HepG2 (cell line): Measurements from ENCODE around the gene CCSER1. TPM values are rescaled to one million over a fixed set of nuclear protein-coding genes. Genes with fewer than 3 reads are reported as not detected.
"Not testable (repeated sequence)": the region's sequence is repeated elsewhere in the genome, so short reads cannot be mapped to it uniquely, and the experiment has no call there.

Experiments used
- ATAC-seq: fragments of 200-7000 bp; cut with Tn5 transposase; 3 replicates; pipeline ENCODE4 v1.9.1; 2020; ENCODE audit warnings: mild to moderate bottlenecking, moderate library complexity
- BruUV-seq: library from RNA; stranded (reverse); fragments of 400-500 nt; replicated peaks from 2 replicates; lab custom pipeline; 2021; lab: Mats Ljungman, UMichigan
- CTCF ChIA-PET: fragments of 300-600 bp; formaldehyde crosslinking; extraction: SDS; loops from one replicate; lab custom pipeline; 2021; ENCODE audit warnings: low total read pairs, inconsistent platforms, low intra/inter-chr PET ratio; lab: Yijun Ruan, JAX
- POLR2A ChIA-PET: fragments of 350-600 bp; sonication (Branson Sonifier 250); formaldehyde crosslinking; loops from one replicate; lab custom pipeline; 2020; ENCODE audit warnings: antibody characterized with exemption, inconsistent platforms; lab: Yijun Ruan, JAX
- DNase-seq: peaks from one replicate; pipeline ENCODE4 v3.0.0-alpha.2; 2015; ENCODE audit warnings: low spot score
- FAIRE-seq: peaks from 3 replicates; lab custom pipeline; 2011; peaks lifted over from hg19 to GRCh38; lab: Jason Lieb, UNC
- H2AFZ ChIP-seq: one replicate; pipeline ENCODE4 v1.6.1; 2011; ENCODE audit warnings: low read length, inconsistent platforms
- H3K27ac ChIP-seq: fragments of 300-600 bp; 3 replicates; pipeline ENCODE4 v1.8.0; 2011; ENCODE audit warnings: mixed run types, mild to moderate bottlenecking, mixed read lengths, low read length, inconsistent platforms; ENCODE audit not compliant: insufficient read depth; ENCODE audit errors: extremely low read length
- H3K27me3 ChIP-seq, 2 experiments: fragments of 200-600 bp in 1 of 2; 2 replicates in 1 of 2; 3 replicates in 1 of 2; pipeline versions ENCODE4 v1.6.0 to v1.8.0; 2011; ENCODE audit warnings: low read length in 2 of 2, mild to moderate bottlenecking in 2 of 2, moderate library complexity in 2 of 2, inconsistent platforms in 1 of 2; ENCODE audit not compliant: insufficient read depth in 2 of 2, control insufficient read depth in 1 of 2
- H3K36me3 ChIP-seq, 2 experiments: fragments of 200-600 bp in 1 of 2; replicated peaks in 1 of 2; 2 replicates in 1 of 2; 3 replicates in 1 of 2; pipeline versions ENCODE4 v1.5.1 to v1.8.0; 2011; ENCODE audit warnings: low read length in 2 of 2, inconsistent platforms in 1 of 2; ENCODE audit not compliant: insufficient read depth in 2 of 2, control insufficient read depth in 1 of 2
- H3K4me1 ChIP-seq: 2 replicates; pipeline ENCODE4 v1.5.1; 2012; ENCODE audit warnings: low read length, inconsistent platforms; ENCODE audit not compliant: insufficient read depth
- H3K4me2 ChIP-seq: 2 replicates; pipeline ENCODE4 v1.6.0; 2011; ENCODE audit warnings: low read depth, low read length, inconsistent platforms
- H3K4me3 ChIP-seq, 3 experiments: fragments of 200-600 bp in 1 of 3; sonication (generic), shearing (Covaris generic) in 1 of 3; replicated peaks in 1 of 3; 2 replicates each; pipeline ENCODE4 v1.5.1; 2011 to 2016; ENCODE audit warnings: low read length in 3 of 3, inconsistent platforms in 2 of 3, low read depth in 2 of 3, mild to moderate bottlenecking in 2 of 3, control low read depth in 1 of 3, mixed read lengths in 1 of 3; ENCODE audit not compliant: insufficient read depth in 1 of 3
- H3K79me2 ChIP-seq: one replicate; pipeline ENCODE4 v1.6.1; 2011; ENCODE audit warnings: low read length, inconsistent platforms; ENCODE audit not compliant: insufficient read depth
- H3K9ac ChIP-seq: 2 replicates; pipeline ENCODE4 v1.6.0; 2011; ENCODE audit warnings: mild to moderate bottlenecking, low read depth, low read length, inconsistent platforms; ENCODE audit not compliant: insufficient read depth
- H3K9me3 ChIP-seq: 2 replicates; pipeline ENCODE4 v1.5.1; 2012; ENCODE audit warnings: mild to moderate bottlenecking, low read length
- H4K20me1 ChIP-seq: 2 replicates; pipeline ENCODE4 v1.6.0; 2011; ENCODE audit warnings: inconsistent platforms, mild to moderate bottlenecking, low read length, moderate library complexity; ENCODE audit not compliant: insufficient read depth
- MBNL3 ChIP-seq: fragments of 250-450 bp; sonication (Bioruptor Pico); conservative IDR thresholded peaks from 2 replicates; pipeline ENCODE4 v1.8.0; 2022; ENCODE audit warnings: mild to moderate bottlenecking, inconsistent platforms
- NFYB ChIP-seq: sonication (generic); formaldehyde crosslinking; IDR thresholded peaks from 2 replicates; pipeline ENCODE4 v1.4.0; 2020; ENCODE audit warnings: missing genetic modification reagents
- PBX2 ChIP-seq: IDR thresholded peaks from 2 replicates; pipeline ENCODE4 v1.6.1; 2016; ENCODE audit warnings: control low read depth
- USF2 ChIP-seq, 2 experiments: sonication (generic) in 1 of 2; formaldehyde crosslinking in 1 of 2; IDR thresholded peaks; 2 replicates each; pipeline versions ENCODE4 v1.5.1 to v1.6.1; 2011 to 2020; ENCODE audit warnings: borderline replicate concordance in 1 of 2, low read depth in 1 of 2, low read length in 1 of 2, mild to moderate bottlenecking in 1 of 2, missing genetic modification reagents in 1 of 2, moderate library complexity in 1 of 2
- YEATS2 ChIP-seq: sonication (generic); formaldehyde crosslinking; IDR thresholded peaks from 2 replicates; pipeline ENCODE4 v1.4.0; 2020; ENCODE audit warnings: missing genetic modification reagents, borderline replicate concordance
- ZFP36L2 ChIP-seq: sonication (generic); formaldehyde crosslinking; IDR thresholded peaks from 2 replicates; pipeline ENCODE4 v1.4.0; 2020; ENCODE audit warnings: missing genetic modification reagents
- WGBS: methylation state at CpG from one replicate; pipeline ENCODE4 v1.1.6; 2017; ENCODE audit warnings: low lambda C conversion rate; 5-methylcytosine and 5-hydroxymethylcytosine counted together
- in situ Hi-C: cut with HindIII; loops from 2 replicates; pipeline ENCODE4 v1.10.0; 2017; ENCODE audit warnings: low pct_unique_long_range_greater_than_20kb; ENCODE audit not compliant: extremely low pct_ligation_motif_present
- intact Hi-C: fragments of 100-400 bp; cut with micrococcal nuclease; formaldehyde crosslinking; loops from one replicate; pipeline ENCODE4 v1.10.0; 2022; ENCODE audit not compliant: unreplicated experiment
- polyA plus RNA-seq, 8 experiments: library from polyadenylated mRNA; depleted of rRNA in 3 of 8; stranded (reverse) in 7 of 8; unstranded in 1 of 8; fragments of >200 nt; fragmentation: Illumina TruSeq in 4 of 8; extraction: Trizol in 4 of 8; gene quantifications; 2 replicates each; pipeline versions ENCODE4 v1.2.1 to v1.2.3, GENCODE V29; 2011 to 2016; ENCODE audit warnings: low read depth in 4 of 8, missing spikeins in 1 of 8, mixed read lengths in 1 of 8; ENCODE audit not compliant: insufficient read depth in 1 of 8
- total RNA-seq, 5 experiments: library from RNA; depleted of rRNA; stranded (reverse); fragments of >200 nt; fragmentation: Illumina TruSeq; extraction: Trizol; gene quantifications; 2 replicates each; pipeline ENCODE4 v1.2.3, GENCODE V29; 2016; ENCODE audit warnings: low read depth in 1 of 5

Gene CCSER1
- total and polyA plus RNA-seq, 2 of the 13 experiments (the other 11 are each of a cell fraction or from before 2014, with no cell fraction given) = not detected

- H3K27me3 ChIP-seq, DNase-seq, H3K4me3 ChIP-seq, BruUV-seq, H3K36me3 ChIP-seq, H4K20me1 ChIP-seq, H3K4me2 ChIP-seq, H2AFZ ChIP-seq, in situ Hi-C loops, H3K27ac ChIP-seq, H3K4me1 ChIP-seq, H3K79me2 ChIP-seq, ATAC-seq, H3K9ac ChIP-seq, POLR2A ChIA-PET, CTCF ChIA-PET, intact Hi-C loops, FAIRE-seq: not testable (repeated sequence)
- H3K9me3 ChIP-seq = peaks cover 39% of the 10 kb centered on the region
- WGBS = 0% methylated on average over 2 of the region's 2 CpGs
These were observed 1199.0 kb downstream of the CCSER1 start for GRCh38 chr4:91326167-91326566.

GRCh38 chr4:91330555-91331137, 1203.5 kb downstream of the CCSER1 start:
- H4K20me1 ChIP-seq = no peaks in the 10 kb centered on the region
- intact Hi-C loops = no loop called here
- TF ChIP-seq USF2 (IDR thresholded peaks at IDR 0.05; ENCODE audit: low read depth, low read length) (no peak), USF2 (CRISPR knock-in tag; IDR thresholded peaks at IDR 0.05; ENCODE audit: borderline replicate concordance) (no peak), MBNL3 (CRISPR knock-in tag) (no peak), ZFP36L2 (CRISPR knock-in tag) (no peak), NFYB (CRISPR knock-in tag) (no peak), PBX2 (CRISPR knock-in tag) (no peak), YEATS2 (no peak)
- TF ChIP-seq, all 625 proteins: peak for 0
- no peak overlapping the region for H3K4me3 ChIP-seq
- in situ Hi-C loops = no loop called here
- no peaks in the 10 kb centered on the region for H3K36me3 ChIP-seq
- H3K79me2 ChIP-seq = no peaks in the 10 kb centered on the region
- H3K4me1 ChIP-seq = no peaks in the 10 kb centered on the region
- no peaks in the 10 kb centered on the region for H3K27me3 ChIP-seq
- no peak overlapping the region for H2AFZ ChIP-seq
- no peak for FAIRE-seq
- BruUV-seq = no TSS peak
- H3K4me2 ChIP-seq = no peak overlapping the region
- no peak for ATAC-seq
- no peak overlapping the region for H3K27ac ChIP-seq
- peaks cover 26% of the 10 kb centered on the region for H3K9me3 ChIP-seq
- ChIA-PET POLR2A (no interaction called here), CTCF (no interaction called here)
- no peak overlapping the region for H3K9ac ChIP-seq
- DNase-seq = no peak
- WGBS = 14% methylated on average over 3 of the region's 3 CpGs
